Testis (tissue), 3 donors: ENCODE data around the gene CHST3. TPM values are rescaled to one million over a fixed set of nuclear protein-coding genes. Genes with fewer than 3 reads are reported as not detected.

Experiments
- DNase-seq: peaks from one replicate; pipeline ENCODE4 v3.0.0-alpha.2; 2019
- H3K27ac ChIP-seq, 2 donors: fragments of 200-600 bp; sonication (generic); one replicate each; pipeline ENCODE4 v1.5.1; 2019
- H3K27me3 ChIP-seq: fragments of 200-600 bp; sonication (generic); one replicate; pipeline ENCODE4 v1.5.1; 2019
- H3K36me3 ChIP-seq: fragments of 200-600 bp; sonication (generic); one replicate; pipeline ENCODE4 v1.5.1; 2017; ENCODE audit warnings: low read depth; ENCODE audit errors: missing control alignments
- H3K4me1 ChIP-seq: fragments of 200-600 bp; sonication (generic); one replicate; pipeline ENCODE4 v1.5.1; 2019
- H3K4me3 ChIP-seq, 2 donors: fragments of 200-600 bp; sonication (generic); one replicate each; pipeline ENCODE4 v1.5.1; 2017 to 2019
- H3K9me3 ChIP-seq: fragments of 200-600 bp; sonication (generic); one replicate; pipeline ENCODE4 v1.5.1; 2017
- POLR2A ChIP-seq: fragments of 450-650 bp; IDR thresholded peaks from one replicate; pipeline ENCODE4 v1.6.1; 2017; ENCODE audit warnings: antibody characterized with exemption, mild to moderate bottlenecking, moderate library complexity
- WGBS, 2 donors: methylation state at CpG; one replicate each; pipeline ENCODE4 v1.1.5; 2018; 5-methylcytosine and 5-hydroxymethylcytosine counted together
- intact Hi-C: fragments of 100-400 bp; cut with DNase I; formaldehyde crosslinking; loops from one replicate; pipeline ENCODE4 v1.15.1; 2023; ENCODE audit warnings: low total_unique reads
- polyA plus RNA-seq: library from polyadenylated mRNA; stranded (reverse); fragments of 350-450 nt; fragmentation: Illumina TruSeq; extraction: RNeasy Lipid Tissue Mini Kit (QIAGEN cat#74804); gene quantifications from one replicate; pipeline ENCODE4 v1.2.3, GENCODE V29; 2014; ENCODE audit warnings: low read depth, low replicate concordance; ENCODE audit not compliant: insufficient read depth
- total RNA-seq, 2 donors: library from RNA; depleted of rRNA; stranded (reverse); fragments of >200 nt; gene quantifications; one replicate each; pipeline ENCODE4 v1.2.3, GENCODE V29; 2016
- TF ChIP-seq, protein P1 (sequence below), 3 experiments: fragments of 450-650 bp in 2 of 3; fragments of 200-600 bp in 1 of 3; sonication (generic) in 1 of 3; IDR thresholded peaks; one replicate each; pipeline ENCODE4 v1.5.1; 2016 to 2019; ENCODE audit warnings: antibody characterized with exemption in 3 of 3, mild to moderate bottlenecking in 2 of 3, moderate library complexity in 1 of 3

The CHST3 gene
- total and polyA plus RNA-seq, 3 donors from 2014 or later: 55.3 to 218 (median 107) TPM

- WGBS, 2 donors: 41 to 47% methylated on average over 6 of the region's 6 CpGs
- no peak for DNase-seq
- H3K36me3 ChIP-seq: no peaks in the 10 kb centered on the region
- TF ChIP-seq, protein P1, sequence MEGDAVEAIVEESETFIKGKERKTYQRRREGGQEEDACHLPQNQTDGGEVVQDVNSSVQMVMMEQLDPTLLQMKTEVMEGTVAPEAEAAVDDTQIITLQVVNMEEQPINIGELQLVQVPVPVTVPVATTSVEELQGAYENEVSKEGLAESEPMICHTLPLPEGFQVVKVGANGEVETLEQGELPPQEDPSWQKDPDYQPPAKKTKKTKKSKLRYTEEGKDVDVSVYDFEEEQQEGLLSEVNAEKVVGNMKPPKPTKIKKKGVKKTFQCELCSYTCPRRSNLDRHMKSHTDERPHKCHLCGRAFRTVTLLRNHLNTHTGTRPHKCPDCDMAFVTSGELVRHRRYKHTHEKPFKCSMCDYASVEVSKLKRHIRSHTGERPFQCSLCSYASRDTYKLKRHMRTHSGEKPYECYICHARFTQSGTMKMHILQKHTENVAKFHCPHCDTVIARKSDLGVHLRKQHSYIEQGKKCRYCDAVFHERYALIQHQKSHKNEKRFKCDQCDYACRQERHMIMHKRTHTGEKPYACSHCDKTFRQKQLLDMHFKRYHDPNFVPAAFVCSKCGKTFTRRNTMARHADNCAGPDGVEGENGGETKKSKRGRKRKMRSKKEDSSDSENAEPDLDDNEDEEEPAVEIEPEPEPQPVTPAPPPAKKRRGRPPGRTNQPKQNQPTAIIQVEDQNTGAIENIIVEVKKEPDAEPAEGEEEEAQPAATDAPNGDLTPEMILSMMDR (IDR thresholded peaks at IDR 0.05): no peak
- no peak for TF ChIP-seq POLR2A
- no peaks in the 10 kb centered on the region for H3K9me3 ChIP-seq
- no peaks in the 10 kb centered on the region for H3K27me3 ChIP-seq
- no peak overlapping the region for H3K4me3 ChIP-seq
- H3K4me1 ChIP-seq: peaks cover 54% of the 10 kb centered on the region
- peak overlapping the region in 1 of 2 donors; percentile 25 for H3K27ac ChIP-seq
- intact Hi-C loops: no loop called here
Observed at GRCh38 chr10:71995887-71996575, 31.8 kb downstream of the CHST3 start.

- intact Hi-C loops: no loop called here
- no peaks in the 10 kb centered on the region for H3K9me3 ChIP-seq
- H3K4me1 ChIP-seq: peaks cover 60% of the 10 kb centered on the region
- no peak overlapping the region for H3K4me3 ChIP-seq
- no peaks in the 10 kb centered on the region for H3K27me3 ChIP-seq
- DNase-seq: no peak
- TF ChIP-seq, protein P1 (IDR thresholded peaks at IDR 0.05): no peak
- no peak for TF ChIP-seq POLR2A
- H3K36me3 ChIP-seq: no peaks in the 10 kb centered on the region
- 70 to 72% methylated on average over 13 of the region's 13 CpGs for WGBS, 2 donors
- H3K27ac ChIP-seq: no peak overlapping the region
Observed at GRCh38 chr10:71996592-71997371, 32.6 kb downstream of the CHST3 start.

DNA sequence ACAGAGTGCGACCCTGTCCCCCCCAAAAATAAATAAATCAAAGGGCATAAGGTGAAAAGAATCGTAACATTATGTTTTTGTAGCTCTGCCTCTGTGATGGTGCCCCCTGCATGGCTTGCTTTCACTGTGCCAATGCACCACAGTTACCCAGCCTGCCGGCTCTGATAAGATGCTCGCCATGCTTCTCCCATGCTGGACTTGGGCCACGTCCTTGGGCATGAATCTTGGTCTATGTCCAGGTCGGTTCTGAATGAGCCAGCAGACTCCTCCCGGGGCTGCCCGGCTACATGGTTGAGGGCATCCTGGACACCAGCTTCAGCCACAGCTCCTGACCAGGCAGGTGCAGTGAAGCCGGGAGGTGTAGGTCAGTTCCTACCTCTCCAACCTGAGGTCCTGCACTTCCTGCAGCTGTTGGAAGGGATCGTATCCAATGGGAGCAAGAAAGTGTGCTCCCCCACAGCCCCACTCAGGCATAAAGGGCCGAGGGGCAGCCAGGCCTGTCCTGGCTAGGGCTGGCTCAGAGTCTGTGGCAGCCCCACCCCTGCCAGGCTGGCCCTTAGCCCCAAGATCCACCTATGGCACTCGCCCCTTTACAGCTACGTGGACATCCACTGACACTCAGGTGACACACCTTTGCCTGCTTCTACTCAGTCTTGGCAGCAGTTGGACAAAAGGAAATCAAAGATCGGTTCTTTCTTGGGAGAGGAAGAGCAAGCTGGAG, 34.1 kb downstream of the CHST3 start:
- Histone ChIP-seq H3K27me3 (no peaks in the 10 kb centered on the region), H3K27ac (peak overlapping the region; percentile 28 to 62), H3K36me3 (no peaks in the 10 kb centered on the region), H3K9me3 (no peaks in the 10 kb centered on the region), H3K4me1 (peaks cover 60% of the 10 kb centered on the region), H3K4me3 (no peak overlapping the region)
- peak; percentile 90 for DNase-seq
- 55 to 61% methylated on average over 9 to 14 of the region's 14 CpGs for WGBS, 2 donors
- TF ChIP-seq POLR2A: no peak
- TF ChIP-seq, protein P1 (IDR thresholded peaks at IDR 0.05): no peak
- intact Hi-C loops: no loop called here

GRCh38 chr10:71998840-71999194, 34.6 kb downstream of the CHST3 start:
- Histone ChIP-seq H3K4me3 (no peak overlapping the region), H3K27me3 (no peaks in the 10 kb centered on the region), H3K4me1 (peaks cover 65% of the 10 kb centered on the region), H3K36me3 (no peaks in the 10 kb centered on the region), H3K9me3 (no peaks in the 10 kb centered on the region), H3K27ac (peak overlapping the region; percentile 28 to 62)
- peak; percentile 77 for DNase-seq
- WGBS, 2 donors: 33% methylated on average over 5 of the region's 5 CpGs
- intact Hi-C loops: no loop called here
- TF ChIP-seq, protein P1 (IDR thresholded peaks at IDR 0.05): no peak
- TF ChIP-seq POLR2A: no peak
